ENCODE data around the gene BLOC1S1.

BLOC1S1 gene

DNA sequence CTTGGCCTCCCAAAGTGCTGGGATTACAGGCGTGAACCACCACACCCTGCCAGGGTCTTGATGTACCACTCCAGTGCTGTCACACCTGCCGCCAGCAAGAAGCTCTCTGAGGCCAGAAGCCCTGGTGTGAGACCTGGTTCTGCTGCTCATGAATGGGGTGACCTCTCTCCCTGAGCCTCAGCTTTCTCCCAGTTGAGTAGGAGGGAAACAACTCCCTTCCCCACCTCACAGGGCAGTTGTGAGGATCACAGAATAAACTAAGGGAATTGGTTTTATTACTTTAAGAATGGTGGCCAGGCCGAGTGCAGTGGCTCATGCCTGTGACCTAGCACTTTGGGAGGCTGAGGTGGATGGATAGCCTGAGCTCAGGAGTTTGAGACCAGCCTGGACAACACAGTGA is 18.7 kb downstream of the BLOC1S1 start:
- no peak overlapping the region for H3K27ac Mint-ChIP-seq
- TF ChIP-seq, protein P1, sequence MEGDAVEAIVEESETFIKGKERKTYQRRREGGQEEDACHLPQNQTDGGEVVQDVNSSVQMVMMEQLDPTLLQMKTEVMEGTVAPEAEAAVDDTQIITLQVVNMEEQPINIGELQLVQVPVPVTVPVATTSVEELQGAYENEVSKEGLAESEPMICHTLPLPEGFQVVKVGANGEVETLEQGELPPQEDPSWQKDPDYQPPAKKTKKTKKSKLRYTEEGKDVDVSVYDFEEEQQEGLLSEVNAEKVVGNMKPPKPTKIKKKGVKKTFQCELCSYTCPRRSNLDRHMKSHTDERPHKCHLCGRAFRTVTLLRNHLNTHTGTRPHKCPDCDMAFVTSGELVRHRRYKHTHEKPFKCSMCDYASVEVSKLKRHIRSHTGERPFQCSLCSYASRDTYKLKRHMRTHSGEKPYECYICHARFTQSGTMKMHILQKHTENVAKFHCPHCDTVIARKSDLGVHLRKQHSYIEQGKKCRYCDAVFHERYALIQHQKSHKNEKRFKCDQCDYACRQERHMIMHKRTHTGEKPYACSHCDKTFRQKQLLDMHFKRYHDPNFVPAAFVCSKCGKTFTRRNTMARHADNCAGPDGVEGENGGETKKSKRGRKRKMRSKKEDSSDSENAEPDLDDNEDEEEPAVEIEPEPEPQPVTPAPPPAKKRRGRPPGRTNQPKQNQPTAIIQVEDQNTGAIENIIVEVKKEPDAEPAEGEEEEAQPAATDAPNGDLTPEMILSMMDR (IDR thresholded peaks at IDR 0.05; ENCODE audit: unreplicated experiment in 3 of 3): no peak
- no peaks in the 10 kb centered on the region for H3K27me3 Mint-ChIP-seq (ENCODE audit: low read depth)
- H3K36me3 Mint-ChIP-seq (ENCODE audit: low read depth): no peaks in the 10 kb centered on the region
- H3K4me3 Mint-ChIP-seq: no peak overlapping the region
- H3K9me3 Mint-ChIP-seq: no peaks in the 10 kb centered on the region
- peaks cover 44% of the 10 kb centered on the region for H3K4me1 Mint-ChIP-seq

DNA sequence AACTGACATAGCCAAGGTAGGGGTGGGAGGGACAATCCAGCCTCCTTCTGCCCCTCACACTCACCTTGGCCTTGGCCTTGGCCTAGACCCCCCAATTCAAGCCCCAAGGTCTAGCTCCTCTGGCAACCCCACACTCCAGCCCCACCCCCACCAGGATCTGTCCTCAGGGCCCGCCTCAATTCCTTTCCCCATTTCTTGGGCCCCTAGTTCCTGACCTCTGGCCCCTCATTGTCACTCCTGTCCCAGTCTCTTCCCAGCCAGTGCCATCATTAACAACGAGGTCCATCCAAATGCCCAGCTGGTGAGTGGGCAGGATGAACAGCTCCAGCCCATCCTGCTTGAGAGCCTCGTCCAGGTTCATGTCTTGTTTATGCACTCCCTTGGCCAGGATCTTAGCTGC is 20.2 kb downstream of the BLOC1S1 start:
- no peaks in the 10 kb centered on the region for H3K36me3 Mint-ChIP-seq (ENCODE audit: low read depth)
- no peaks in the 10 kb centered on the region for H3K27me3 Mint-ChIP-seq (ENCODE audit: low read depth)
- H3K4me1 Mint-ChIP-seq: peaks cover 29% of the 10 kb centered on the region
- TF ChIP-seq, protein P1 (IDR thresholded peaks at IDR 0.05; ENCODE audit: unreplicated experiment in 3 of 3): no peak
- H3K27ac Mint-ChIP-seq: peak overlapping the region; percentile 92 to 96 (median 94)
- peak overlapping the region in 2 of 3 experiments; percentile 7 to 35 for H3K4me3 Mint-ChIP-seq
- no peaks in the 10 kb centered on the region for H3K9me3 Mint-ChIP-seq

DNA sequence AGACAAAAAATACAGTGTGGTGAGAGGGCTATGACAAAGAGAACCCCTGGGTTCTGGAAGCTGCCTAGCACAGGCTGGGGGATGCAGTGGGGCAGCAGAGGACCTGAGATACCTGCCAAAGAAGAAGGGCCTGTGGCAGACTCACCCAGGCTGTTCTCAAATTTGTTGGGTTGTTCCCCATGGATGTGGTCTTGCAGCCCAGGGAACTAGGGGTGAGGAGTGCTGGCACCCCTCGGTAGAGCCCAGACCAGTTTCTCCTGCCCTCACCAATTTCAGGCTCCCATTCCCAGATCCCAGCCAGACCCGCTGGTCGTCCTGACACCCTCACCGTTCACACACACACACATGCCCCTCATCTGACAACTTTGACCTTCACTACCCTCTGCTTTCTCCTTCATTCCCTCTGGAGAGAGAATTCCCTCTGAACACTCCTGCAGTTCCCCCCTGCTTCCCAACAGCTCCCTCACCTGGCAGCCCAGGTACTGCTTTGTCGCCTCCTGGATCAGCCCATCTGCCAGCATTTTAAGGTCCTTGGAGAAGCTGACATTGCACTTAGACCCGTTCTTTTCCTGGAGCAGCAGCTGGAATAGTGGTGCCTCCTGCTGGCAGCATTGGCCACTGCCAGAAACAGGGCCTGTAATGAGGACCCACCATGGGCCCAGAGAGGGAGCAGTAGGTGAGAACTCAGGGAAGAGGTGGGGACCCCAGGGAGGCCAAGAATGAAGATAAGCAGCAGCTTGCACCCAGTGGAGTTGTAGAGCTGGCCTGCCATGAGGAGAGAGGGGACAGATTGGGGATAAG is 21.1 kb downstream of the BLOC1S1 start:
- Mint-ChIP-seq H3K4me3 (peak overlapping the region; percentile 86 to 87 (median 86)), H3K27ac (peak overlapping the region; percentile 92 to 96 (median 94)), H3K27me3 (ENCODE audit: low read depth) (no peaks in the 10 kb centered on the region), H3K36me3 (ENCODE audit: low read depth) (no peaks in the 10 kb centered on the region), H3K9me3 (no peaks in the 10 kb centered on the region), H3K4me1 (peaks cover 33% of the 10 kb centered on the region)
- TF ChIP-seq, protein P1 (IDR thresholded peaks at IDR 0.05; ENCODE audit: unreplicated experiment in 3 of 3): peak in 2 of 3 experiments; percentile 65 to 75

DNA sequence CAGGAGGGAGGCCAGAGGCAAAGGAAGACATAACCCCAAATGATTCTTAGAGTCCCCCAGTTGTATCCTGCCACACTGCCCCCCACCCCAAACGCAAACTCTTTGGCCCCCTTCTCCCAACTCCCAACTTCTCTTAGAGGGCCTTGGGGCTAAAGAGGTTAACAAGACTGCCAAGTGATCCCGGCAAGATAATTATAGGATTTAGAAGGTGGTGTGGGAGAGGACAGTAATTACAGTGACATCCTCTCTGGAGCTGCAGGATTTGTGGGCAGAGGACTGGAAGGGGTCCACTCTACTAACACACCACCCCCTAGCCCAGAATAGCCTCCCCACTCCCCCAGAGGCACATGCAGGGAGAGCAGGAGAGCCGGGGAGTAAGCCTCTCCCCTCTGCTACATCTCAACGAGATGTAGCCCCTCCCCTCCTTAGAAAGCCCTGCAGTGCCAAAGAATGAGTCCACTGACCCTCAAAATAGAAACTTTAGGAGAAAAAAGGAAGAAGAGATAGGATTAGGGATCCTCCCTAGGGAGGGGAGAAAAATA is 21.8 kb downstream of the BLOC1S1 start:
- Mint-ChIP-seq H3K27me3 (ENCODE audit: low read depth) (no peaks in the 10 kb centered on the region), H3K4me3 (peak overlapping the region; percentile 86 to 87 (median 86)), H3K36me3 (ENCODE audit: low read depth) (no peaks in the 10 kb centered on the region), H3K4me1 (peaks cover 40% of the 10 kb centered on the region), H3K27ac (peak overlapping the region; percentile 92 to 96 (median 94)), H3K9me3 (no peaks in the 10 kb centered on the region)
- TF ChIP-seq, protein P1 (IDR thresholded peaks at IDR 0.05; ENCODE audit: unreplicated experiment in 3 of 3): no peak

DNA sequence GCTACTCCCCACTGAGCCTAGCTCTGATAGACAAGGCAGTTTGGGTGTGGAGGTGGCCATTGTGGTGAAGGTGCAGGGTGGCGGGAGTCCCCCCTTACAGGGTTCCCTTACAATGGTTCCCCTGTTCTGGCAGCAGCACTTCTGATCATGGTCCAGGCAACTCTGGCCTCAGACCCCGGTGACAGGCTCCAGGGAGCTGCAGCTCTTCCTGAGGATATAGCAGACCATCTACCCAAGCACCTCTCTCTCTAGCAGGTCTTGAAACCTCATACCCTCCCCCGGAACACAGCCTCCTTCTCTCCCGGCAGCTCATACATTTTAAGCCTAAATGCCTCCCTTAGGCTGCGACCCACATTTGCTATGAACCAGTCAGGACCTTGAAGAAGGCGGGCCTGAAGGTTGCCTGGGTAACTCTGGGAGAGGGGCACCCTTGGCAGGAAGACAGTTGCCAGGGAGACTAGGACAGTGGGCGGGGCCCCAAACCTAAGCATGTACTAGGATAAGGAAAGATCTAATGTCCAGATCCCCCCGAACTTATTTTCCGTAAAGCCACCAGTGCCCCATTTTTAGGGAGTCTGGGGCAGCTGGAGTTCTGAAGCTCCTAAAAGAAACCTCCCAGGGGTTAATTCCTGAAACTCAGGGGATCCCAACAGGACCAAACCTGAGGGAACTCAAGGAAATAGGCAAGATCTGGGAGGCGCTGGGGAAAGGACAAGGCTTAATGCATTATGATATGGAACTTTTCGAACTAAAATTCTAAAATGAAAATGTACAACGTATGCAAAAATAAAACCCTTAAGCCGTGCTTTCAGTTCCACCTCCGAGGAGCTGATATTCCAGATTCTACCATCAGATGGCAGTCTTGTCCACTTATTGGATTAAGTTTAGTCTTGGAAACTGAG is 22.5 kb downstream of the BLOC1S1 start:
- no peaks in the 10 kb centered on the region for H3K27me3 Mint-ChIP-seq (ENCODE audit: low read depth)
- H3K27ac Mint-ChIP-seq: peak overlapping the region; percentile 92 to 96 (median 94)

More for the DNA sequence above, 22.5 kb downstream of the BLOC1S1 start:
- Mint-ChIP-seq H3K9me3 (no peaks in the 10 kb centered on the region), H3K4me1 (peaks cover 43% of the 10 kb centered on the region), H3K4me3 (peak overlapping the region; percentile 86 to 87 (median 86)), H3K36me3 (ENCODE audit: low read depth) (no peaks in the 10 kb centered on the region)
- TF ChIP-seq, protein P1 (IDR thresholded peaks at IDR 0.05; ENCODE audit: unreplicated experiment in 3 of 3): peak; percentile 88 to 95 (median 91)
